Measurements from ENCODE around the gene MYO18B.

GRCh38 chr22:25754527-25755202, 12.7 kb downstream of the MYO18B start:
- TF ChIP-seq CTCF (IDR thresholded peaks at IDR 0.05) (no peak), POLR2A (IDR thresholded peaks at IDR 0.05) (no peak), EP300 (IDR thresholded peaks at IDR 0.05) (no peak)

Data from ovary (tissue), 3 donors.